ENCODE measurements around the gene PYGB.
"Not testable (repeated sequence)": the region's sequence is repeated elsewhere in the genome, so short reads cannot be mapped to it uniquely, and the experiment has no call there.

Gene PYGB

GRCh38 chr20:25249198-25249931 is 1.5 kb downstream of the PYGB start:
- no peak for DNase-seq

- DNase-seq: no peak
Observed at GRCh38 chr20:25250508-25250907, 2.6 kb downstream of the PYGB start.

GRCh38 chr20:25251019-25251418 is 3.1 kb downstream of the PYGB start:
- no peak for DNase-seq

GRCh38 chr20:25251558-25251957 is 3.7 kb downstream of the PYGB start:
- DNase-seq: no peak

GRCh38 chr20:25252230-25252651 is 4.4 kb downstream of the PYGB start:
- DNase-seq: no peak

- DNase-seq: no peak
Observed at GRCh38 chr20:25252686-25253421, 5.0 kb downstream of the PYGB start.

- DNase-seq: peak; percentile 62 to 71 (median 63)
Observed at GRCh38 chr20:25253606-25254275, 5.9 kb downstream of the PYGB start.

- no peak for DNase-seq
Observed at GRCh38 chr20:25254571-25254970, 6.7 kb downstream of the PYGB start.

GRCh38 chr20:25254986-25255680 is 7.2 kb downstream of the PYGB start:
- peak; percentile 26 to 33 (median 31) for DNase-seq

GRCh38 chr20:25256226-25256859 is 8.5 kb downstream of the PYGB start:
- no peak for DNase-seq

- DNase-seq: no peak
Observed at GRCh38 chr20:25257130-25257529, 9.2 kb downstream of the PYGB start.

GRCh38 chr20:25257756-25258475 is 10.0 kb downstream of the PYGB start:
- no peak for DNase-seq

GRCh38 chr20:25258476-25258805 is 10.6 kb downstream of the PYGB start:
- no peak for DNase-seq

- DNase-seq: no peak
Observed at GRCh38 chr20:25258828-25259227, 10.9 kb downstream of the PYGB start.

- no peak for DNase-seq
Observed at GRCh38 chr20:25259358-25259757, 11.5 kb downstream of the PYGB start.

GRCh38 chr20:25259788-25260254 is 11.9 kb downstream of the PYGB start:
- DNase-seq: no peak

GRCh38 chr20:25260770-25261437 is 13.0 kb downstream of the PYGB start:
- DNase-seq: not testable (repeated sequence)

GRCh38 chr20:25269057-25269832 is 21.4 kb downstream of the PYGB start:
- DNase-seq: no peak

- no peak for DNase-seq
Observed at GRCh38 chr20:25269833-25270170, 21.9 kb downstream of the PYGB start.

GRCh38 chr20:25270829-25271251 is 23.0 kb downstream of the PYGB start:
- no peak for DNase-seq

All from suppressor macrophage treated with lipopolysaccharide for 1 hour (primary cell).